NCI-H526 (cell line): ENCODE measurements around the gene ITGB6.

Experiments used
- DNase-seq, 2 experiments: peaks; one replicate each; lab custom pipeline; 2025; lab: John Stamatoyannopoulos, UW

The ITGB6 gene

GRCh38 chr2:160051371-160051800 is 148.7 kb downstream of the ITGB6 start:
- DNase-seq, result no peak

- no peak for DNase-seq
These were observed 149.9 kb downstream of the ITGB6 start for GRCh38 chr2:160050147-160050546.
